ENCODE measurements around the gene CDH11. TPM values are rescaled to one million over a fixed set of nuclear protein-coding genes. Genes with fewer than 3 reads are reported as not detected.

The CDH11 gene
- total RNA-seq, 1 donor from 2014 or later = 22.9 TPM

DNA sequence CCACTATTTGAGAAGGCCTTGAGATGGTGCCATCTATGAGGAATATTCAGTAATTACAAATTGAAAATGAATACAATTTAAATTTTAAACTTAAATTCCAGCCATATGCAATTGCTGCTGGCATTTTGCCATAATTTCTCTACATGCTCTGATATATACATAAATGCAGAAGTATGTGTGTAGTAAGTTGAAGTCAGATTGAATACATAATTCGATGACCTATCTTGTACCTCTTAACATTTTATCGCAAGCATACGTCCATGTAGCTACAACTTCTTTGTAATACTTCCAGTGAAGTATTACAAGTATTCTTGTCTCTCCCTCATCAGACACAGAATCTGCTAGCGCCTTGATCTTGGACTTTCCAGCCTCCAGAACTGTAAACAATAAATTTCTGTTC, 26.0 kb downstream of the CDH11 start:
- no peak for TF ChIP-seq CTCF (conservative IDR thresholded peaks at IDR 0.05; ENCODE audit: low read depth, low read length)
- no peak for DNase-seq (ENCODE audit: low read depth)
- no peak overlapping the region for H3K4me3 ChIP-seq (ENCODE audit: low read depth, low read length)

DNA sequence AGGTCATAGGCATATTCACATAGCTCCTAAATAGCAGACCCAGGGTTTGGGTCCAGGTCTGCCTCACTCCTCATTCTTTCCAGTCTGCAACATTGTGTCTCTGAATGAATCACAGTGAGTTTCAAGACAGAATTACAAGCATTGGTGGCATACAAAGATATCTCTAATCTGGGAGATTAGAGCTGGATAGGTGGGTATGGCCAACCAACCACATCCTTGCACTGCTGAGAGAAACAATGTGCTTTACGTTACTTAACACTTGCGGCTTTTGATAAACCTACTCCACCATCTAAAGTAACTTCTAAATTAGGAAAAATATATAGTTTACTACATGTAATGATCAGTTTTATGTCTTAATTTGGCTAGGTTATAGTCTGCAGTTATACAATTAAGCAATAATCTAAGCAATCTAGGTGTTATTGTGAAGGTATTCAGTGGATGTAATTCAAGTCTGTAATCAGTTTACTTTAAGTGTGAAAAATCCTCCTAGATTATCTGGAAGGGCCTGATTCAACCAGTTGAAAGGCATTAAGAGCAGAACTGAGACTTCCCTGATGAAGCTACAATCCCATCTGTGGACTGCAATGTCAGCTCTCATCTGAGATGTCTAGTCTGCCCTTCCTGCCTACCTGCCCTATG, 26.7 kb downstream of the CDH11 start:
- TF ChIP-seq CTCF (conservative IDR thresholded peaks at IDR 0.05; ENCODE audit: low read depth, low read length) = no peak
- H3K4me3 ChIP-seq (ENCODE audit: low read depth, low read length) = no peak overlapping the region
- no peak for DNase-seq (ENCODE audit: low read depth)

DNA sequence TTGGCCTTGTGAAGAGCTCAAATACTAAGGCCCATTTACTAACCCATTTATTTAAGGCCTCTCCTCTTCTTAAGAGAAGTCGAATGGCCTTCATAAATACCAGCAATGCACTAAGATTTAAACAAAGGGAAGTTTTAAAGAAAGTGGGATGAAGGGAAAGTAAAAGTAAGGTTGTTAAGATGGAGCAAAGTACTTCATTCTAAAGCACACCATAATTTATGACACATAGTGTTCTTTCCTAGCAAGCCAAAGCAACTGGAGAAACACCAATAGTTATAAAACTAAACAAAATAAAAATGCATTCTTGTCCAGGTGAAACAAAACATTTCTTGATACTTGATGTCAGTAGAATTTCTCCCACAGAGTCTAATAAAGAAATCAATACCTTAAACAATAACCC, 27.9 kb downstream of the CDH11 start:
- no peak for DNase-seq (ENCODE audit: low read depth)
- no peak overlapping the region for H3K4me3 ChIP-seq (ENCODE audit: low read depth, low read length)
- no peak for TF ChIP-seq CTCF (conservative IDR thresholded peaks at IDR 0.05; ENCODE audit: low read depth, low read length)

GRCh38 chr16:65083164-65083857, 38.6 kb downstream of the CDH11 start:
- no peak for TF ChIP-seq CTCF (conservative IDR thresholded peaks at IDR 0.05; ENCODE audit: low read depth, low read length)
- DNase-seq (ENCODE audit: low read depth) = no peak
- H3K4me3 ChIP-seq (ENCODE audit: low read depth, low read length) = no peak overlapping the region

DNA sequence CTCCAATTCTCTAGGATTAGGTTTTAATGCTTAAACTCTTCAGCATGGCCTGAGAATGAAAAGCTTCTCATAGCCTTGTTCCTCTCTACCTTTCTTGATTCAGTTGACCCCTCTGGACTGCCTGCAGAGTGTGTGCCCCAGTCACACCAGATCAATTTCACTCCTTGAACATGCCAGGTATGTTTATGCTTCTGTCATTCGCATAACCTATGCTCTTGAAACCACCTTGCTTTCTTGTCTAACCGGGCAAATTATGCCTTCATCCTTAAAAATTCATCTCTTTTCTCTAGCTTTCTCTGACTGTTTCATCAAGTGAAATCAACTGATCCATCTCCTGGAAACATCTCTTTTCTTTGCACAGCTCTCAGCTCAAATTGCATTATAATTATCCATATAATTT, 42.3 kb downstream of the CDH11 start:
- no peak overlapping the region for H3K4me3 ChIP-seq (ENCODE audit: low read depth, low read length)
- TF ChIP-seq CTCF (conservative IDR thresholded peaks at IDR 0.05; ENCODE audit: low read depth, low read length) = no peak
- no peak for DNase-seq (ENCODE audit: low read depth)

GRCh38 chr16:65077181-65077580, 44.7 kb downstream of the CDH11 start:
- DNase-seq (ENCODE audit: low read depth) = no peak
- no peak overlapping the region for H3K4me3 ChIP-seq (ENCODE audit: low read depth, low read length)
- TF ChIP-seq CTCF (conservative IDR thresholded peaks at IDR 0.05; ENCODE audit: low read depth, low read length) = no peak

DNA sequence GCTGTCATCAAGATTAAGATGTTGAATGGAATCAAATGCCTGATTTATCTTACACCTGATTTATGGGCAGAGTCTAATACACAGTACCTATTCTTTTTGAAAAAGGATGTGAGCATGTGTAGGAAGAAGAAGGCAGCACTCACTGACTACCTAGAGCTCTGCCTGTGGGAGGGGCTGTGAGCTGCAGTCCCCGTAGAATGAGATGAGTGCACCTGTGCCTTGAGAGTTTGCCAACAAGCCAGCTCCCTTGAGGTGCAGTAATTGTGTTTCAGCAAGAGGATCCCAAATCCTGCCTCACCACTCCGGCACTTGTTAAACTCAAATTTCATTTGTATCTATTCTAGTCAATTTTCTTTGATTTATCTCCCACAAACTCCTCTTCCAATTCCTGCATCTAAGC, 46.0 kb downstream of the CDH11 start:
- no peak for DNase-seq (ENCODE audit: low read depth)
- no peak overlapping the region for H3K4me3 ChIP-seq (ENCODE audit: low read depth, low read length)
- no peak for TF ChIP-seq CTCF (conservative IDR thresholded peaks at IDR 0.05; ENCODE audit: low read depth, low read length)

Measured in epithelial cell of proximal tubule (primary cell).